NCI-H2196 (cell line): Measurements from ENCODE around the gene IL12RB1.
A peak's percentile ranks its signal among the peaks of the same experiment; 100 is the strongest.

Source experiments
- DNase-seq: peaks from one replicate; lab custom pipeline; 2025; ENCODE audit not compliant: unreplicated experiment; lab: John Stamatoyannopoulos, UW

The IL12RB1 gene

DNA sequence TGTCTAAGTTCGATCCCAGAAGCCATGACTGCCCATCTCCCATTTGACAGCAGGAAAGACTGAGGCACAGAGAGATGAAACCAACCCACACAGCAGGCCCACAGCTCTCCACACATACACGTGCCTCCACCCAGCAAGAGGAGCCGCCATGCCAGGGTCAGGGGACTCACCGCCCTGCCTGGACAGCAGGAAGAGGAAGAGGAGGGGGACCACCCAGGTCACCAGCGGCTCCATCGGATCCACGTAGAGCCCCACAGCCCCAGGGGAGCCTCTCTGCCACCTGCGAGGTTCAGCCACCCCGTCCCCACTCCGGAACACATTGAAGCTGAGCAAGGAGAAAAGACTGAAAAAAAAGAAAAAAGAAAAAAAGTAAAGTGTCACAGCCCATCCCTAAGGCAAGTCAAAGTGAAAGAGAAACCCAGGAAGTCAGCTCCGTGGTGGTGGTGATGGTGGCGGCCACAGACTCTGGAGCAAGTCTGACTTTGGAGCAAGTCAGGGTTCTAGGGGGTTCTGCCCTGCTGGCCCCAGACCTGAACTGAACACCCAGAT lies at the start of gene IL12RB1:
TSS of gene IL12RB1 (minus strand) at position 345 of the 549 bp plus-strand sequence. CDS start at position 234, 111 bp downstream.
- no peak for DNase-seq

DNA sequence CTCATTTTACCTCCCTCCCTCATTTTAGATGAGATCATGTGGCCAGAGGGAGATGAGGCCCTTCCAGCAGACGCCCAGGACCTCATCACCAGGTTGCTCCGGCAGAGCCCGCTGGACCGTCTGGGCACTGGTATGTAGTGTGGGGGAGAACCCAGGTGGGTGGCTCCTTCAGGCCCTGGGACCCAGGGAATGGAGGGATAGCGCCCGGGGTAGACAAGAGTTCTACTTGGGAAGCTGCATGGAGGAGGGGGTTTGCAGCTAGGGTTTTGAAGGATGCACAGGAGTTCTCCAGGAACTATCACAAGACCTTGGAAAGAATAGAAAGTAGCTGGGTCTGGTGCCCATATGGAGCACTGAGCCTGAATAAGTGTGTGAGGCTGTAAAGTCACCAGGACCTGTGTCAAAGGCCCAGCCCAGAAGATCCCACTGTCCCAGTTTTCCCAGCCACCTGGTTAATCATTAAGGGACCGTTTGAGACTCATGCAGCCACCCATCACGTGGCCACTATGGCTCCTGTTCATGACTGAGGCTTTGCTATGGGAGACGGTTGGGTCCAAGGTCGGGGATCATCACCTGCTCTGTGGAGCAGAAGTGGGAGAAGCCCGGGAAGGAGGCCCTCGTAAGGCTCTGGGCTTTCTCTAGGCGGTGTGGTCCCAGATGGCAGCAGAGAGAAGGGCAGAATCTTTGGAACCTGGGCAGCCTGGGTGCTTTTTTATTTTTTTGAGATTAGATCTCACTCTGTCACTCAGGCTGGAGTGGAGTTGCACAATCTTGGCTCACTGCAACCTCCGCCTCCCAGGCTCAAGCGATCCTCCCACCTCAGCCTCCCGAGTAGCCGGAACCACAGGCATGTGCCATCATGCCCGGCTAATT lies 49.2 kb upstream of the IL12RB1 start:
- DNase-seq, result no peak

DNA sequence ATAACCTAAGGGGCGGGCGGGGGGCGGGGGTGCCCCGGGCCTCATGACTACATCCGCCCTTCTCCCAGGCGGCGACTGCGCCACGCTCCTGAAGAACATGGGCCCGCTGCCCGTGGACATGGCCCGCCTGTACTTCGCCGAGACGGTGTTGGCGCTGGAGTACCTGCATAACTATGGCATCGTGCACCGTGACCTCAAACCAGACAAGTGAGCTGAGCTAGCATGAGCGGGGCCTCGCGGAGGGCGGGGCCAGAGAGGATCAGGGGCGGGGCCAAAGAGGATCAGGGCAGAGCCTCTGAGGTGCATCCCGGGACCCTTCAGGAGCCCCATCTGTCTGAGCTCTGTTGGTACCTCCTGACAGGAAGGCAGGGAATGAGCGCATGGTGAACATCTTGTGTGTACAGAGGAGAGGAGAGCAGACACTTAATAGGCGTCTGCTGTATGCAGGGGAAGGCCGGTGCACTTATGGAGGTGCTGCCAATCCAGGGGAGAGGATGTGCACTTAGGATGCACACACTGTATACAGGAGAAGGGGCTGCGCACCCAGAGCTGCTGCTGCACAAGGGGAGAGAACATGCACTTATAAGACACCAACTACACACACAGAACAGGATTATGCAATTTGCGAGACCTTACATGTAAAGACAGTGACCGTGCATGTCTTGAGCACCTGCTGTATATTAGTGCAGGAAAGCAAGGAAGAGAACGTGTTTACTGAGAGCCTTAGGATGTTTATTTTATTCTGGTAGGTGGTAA lies 45.3 kb upstream of the IL12RB1 start:
- no peak for DNase-seq

DNA sequence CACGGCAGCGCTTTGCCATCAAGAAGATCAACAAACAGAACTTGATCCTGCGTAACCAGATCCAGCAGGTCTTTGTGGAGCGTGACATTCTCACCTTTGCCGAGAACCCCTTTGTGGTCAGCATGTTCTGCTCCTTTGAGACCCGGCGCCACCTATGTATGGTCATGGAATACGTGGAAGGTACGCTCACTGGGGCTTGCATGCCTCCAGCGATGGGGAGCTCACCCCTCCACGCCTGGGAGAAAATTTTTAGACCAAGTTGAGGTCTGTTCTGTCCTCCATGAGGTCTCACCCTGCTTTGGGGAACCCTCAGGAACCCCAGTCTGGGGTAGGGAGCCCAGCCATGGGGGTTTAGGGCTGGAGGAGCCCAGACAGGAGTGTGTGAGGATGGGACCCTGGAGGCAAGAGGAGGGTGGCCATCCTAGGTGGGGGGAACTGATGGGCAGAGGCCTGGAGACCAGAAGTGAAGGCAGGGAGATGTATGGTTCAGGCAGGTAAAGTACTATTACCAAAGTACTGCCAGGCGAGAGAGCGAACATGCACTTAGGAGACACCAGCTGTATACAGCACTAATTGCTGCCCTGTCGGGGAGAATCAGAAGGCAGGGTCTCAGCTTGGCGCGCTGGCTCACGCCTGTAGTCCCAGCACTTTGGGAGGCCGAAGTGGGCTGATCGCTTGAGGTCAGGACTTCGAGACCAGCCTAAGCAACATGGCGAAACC lies 43.9 kb upstream of the IL12RB1 start:
- DNase-seq, result no peak

DNA sequence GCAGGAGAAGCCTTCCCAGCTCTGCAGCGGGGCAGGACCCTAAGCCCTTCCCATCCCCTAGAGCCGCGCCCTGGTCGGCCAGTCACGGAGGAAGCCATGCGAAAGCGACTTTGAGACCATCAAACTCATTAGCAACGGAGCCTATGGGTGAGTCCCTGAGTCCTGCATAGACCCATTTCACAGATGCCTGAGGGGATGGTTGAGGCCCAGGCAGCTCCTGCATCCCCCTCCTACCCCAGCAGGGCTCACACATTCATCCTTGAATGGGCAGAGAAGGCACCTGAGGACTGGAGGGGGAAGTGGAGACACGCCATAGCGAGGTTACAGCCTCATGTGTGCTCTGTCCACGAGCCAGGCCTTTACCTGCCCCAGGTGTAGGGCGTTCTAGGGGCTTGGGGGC lies 42.1 kb upstream of the IL12RB1 start:
- DNase-seq, result no peak

DNA sequence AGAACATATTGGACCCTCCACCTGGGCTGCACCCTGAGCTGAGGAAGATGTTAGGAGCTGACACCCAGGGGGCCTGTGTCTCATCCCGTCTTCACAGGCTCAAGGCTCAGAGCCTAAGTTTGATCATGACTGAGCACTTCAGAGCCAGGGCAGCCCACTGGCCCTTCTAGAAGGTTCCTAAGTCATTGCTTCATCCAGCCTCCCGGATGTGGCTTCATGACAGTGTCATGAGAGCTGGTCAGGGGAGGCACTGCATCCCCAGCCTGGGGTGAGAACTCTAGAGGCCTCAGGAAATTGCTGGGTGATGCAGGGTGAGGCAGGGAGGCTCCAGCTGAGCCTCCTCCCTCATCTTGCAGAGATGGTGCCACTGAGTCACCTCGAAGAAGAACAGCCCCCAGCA lies 41.3 kb upstream of the IL12RB1 start:
- no peak for DNase-seq

DNA sequence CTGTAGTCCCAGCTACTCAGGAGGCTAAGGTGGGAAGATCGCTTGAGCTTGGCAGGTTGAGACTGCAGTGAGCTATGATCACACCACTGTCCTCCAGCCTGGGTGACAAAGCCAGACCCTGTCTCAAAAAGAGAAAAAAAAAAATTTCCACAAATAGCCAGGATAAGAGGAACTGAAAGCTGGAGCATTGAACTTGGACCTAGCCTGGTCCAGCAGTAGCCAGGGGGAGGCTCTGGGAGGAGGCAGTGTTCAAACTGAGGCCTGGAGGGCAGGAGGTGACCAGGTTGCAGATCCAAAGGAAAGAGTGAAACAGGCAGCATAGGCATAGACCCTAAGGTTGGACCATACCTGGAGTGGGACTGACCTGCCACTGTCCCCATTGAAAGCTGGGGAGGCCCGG lies 39.4 kb upstream of the IL12RB1 start:
- DNase-seq, result no peak

DNA sequence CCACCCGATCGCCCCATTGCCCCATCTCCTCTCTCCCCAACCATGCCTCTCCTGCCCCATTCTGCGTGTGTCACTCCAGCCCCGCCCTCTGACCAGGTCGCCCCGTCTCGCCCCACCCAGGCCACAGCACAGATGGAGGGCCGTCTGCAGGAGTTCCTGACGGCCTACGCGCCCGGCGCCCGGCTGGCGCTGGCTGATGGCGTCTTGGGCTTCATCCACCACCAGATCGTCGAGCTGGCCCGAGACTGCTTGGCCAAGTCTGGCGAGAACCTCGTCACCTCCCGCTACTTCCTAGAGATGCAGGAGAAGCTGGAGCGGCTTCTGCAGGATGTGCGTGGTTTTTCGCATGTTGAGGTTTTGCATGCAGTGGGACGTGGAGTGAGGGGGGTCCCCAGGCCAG lies 37.1 kb upstream of the IL12RB1 start:
- no peak for DNase-seq

DNA sequence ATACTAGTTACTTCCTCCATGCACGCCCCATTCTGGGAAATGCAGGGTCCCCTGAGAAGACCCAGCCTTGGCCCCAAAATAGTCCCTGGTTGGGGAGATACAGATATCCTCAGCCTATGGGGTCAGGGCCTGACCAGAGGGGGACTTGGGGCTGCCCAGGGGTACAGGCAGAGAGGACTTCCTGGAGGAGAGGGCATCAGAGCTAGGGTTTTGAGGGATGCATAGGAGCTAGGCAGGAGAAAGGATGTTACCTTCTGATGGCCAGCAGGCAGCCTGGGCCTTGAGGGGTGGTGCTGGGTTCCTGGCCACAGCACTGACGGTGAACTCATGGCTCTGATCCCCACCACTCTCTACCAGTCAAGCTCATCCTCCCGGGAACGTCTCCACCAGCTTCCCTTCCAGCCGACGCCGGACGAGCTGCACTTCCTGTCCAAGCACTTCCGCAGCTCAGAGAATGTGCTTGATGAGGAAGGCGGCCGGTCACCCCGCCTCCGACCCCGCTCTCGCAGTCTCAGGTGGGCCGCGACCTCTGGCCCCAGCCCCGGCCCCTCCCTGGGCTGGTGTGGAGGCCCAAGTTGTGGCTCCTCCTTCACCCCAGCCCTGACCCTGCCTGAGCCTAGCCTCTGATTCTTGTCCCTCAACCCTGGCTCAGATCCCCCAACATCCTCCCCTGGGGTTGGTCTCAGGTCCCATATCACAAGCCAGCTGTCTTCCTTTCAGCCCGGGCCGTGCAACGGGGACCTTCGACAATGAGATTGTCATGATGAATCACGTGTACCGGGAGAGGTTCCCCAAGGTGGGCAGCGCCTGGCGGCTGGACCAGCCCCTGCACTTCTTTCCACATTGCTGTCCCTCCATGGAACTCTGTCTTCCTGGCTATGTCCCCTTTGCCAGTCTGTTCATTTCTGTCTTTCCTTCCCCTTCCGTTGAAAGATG lies 36.4 kb upstream of the IL12RB1 start:
- DNase-seq, result no peak

DNA sequence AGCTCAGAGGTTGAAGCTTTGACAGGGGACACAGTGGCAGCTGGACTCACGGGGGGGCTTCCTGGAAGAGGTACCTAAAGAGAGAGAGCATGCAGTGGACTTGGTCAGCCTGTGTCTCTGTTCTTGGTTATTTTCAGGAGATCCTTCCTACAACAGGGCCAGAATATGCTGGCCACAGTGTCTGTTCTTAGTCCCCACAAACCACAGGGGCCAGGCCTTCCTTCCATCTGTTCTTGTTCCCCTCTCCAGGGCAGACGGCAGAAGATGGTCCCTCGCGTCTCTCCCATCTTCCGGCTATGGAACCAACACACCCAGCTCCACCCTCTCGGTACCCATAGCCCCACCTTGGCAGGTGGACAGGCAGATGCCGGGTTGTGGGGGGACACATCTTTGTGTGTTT lies 35.7 kb upstream of the IL12RB1 start:
- DNase-seq, result no peak

DNA sequence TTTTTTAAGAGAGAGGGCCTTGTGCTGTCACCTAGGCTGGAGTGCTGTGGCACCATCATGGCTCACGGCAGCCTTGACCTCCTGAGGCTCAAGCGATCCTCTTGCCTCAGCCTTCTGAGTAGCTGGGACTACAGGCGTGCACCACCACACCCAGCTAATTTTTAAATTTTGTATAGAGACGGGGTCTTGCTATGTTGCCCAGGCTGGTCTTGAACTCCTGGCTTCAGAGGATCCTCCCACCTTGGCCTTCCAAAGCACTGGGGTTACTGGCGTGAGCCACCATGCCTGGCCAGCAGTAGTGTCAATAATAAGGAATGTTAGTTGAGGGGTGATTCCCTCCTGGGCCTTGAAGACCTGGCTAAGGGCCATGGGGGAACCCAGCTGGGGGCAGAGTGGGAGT lies 34.4 kb upstream of the IL12RB1 start:
- DNase-seq, result no peak

DNA sequence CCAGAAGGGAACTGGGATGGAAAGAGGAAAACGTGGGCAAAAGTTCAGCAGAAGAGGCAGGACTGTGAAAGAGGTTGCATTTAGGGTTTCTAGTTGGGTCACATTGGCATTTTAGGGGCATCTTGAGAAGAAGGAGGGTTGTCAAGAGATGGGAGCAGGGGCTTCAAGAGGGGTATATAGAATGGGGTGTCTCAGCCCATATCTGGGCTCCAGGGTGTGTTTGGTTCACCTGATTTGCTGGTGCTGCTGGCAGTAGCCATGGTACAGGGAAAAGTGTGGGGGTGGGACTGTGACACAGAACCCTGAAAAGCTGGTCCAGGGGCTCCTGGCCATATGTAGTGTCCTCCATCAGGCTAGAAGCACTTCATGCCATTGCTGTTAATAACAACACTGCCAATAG lies 33.4 kb upstream of the IL12RB1 start:
- no peak for DNase-seq

DNA sequence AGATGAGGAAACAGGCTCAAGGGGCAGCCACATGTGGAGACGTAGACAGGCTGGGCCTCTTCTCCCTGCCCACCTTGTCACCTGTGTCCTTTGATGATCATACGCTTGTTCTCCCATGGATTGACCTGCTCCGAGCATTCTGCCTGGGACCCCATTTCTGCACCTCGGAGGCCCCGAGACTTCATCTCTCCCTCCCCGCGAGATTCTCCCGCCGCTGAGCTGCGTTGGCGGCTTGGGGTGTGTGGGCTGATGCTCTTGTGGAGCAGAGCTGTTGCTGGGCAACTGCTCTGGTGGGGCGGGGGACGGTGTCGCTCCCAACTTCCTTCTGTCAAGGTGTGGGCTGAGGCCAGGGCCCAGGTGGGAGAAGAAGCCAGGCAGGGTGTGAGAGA lies 33.0 kb upstream of the IL12RB1 start:
- DNase-seq, result no peak

DNA sequence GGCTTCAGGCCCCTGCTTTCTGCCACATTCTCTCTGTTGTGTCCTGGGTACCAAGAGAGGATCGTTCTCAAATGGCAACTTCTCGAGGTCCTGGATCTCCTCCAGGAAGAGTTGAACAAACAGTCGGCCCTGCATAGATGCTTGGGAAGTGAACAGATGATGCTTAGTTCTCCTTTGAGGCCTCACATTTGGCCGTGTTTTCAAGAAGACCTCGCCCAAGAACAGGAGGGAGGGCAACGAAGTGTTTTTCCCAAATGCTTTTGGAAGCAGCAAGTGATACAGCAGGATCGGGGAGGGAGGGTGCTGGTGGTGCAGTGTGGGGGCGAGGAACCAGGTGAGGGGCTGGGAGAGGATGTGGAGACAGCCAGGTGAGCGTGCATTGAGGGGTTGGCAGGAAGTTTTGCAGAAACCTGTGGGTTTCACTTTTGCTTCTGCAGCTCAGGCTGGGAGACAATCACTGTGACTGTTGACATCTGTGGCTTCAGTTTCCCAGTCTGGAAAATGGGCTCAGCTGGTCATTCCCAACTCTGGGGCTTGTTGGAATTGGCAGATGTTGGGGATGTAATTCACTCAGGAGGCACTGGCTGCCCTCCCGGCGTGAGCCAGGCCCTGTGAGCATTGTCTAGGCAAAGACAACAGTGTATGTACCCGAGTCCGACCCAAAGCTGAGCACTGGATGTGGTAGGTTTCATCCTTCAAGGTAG lies 32.4 kb upstream of the IL12RB1 start:
- no peak for DNase-seq

DNA sequence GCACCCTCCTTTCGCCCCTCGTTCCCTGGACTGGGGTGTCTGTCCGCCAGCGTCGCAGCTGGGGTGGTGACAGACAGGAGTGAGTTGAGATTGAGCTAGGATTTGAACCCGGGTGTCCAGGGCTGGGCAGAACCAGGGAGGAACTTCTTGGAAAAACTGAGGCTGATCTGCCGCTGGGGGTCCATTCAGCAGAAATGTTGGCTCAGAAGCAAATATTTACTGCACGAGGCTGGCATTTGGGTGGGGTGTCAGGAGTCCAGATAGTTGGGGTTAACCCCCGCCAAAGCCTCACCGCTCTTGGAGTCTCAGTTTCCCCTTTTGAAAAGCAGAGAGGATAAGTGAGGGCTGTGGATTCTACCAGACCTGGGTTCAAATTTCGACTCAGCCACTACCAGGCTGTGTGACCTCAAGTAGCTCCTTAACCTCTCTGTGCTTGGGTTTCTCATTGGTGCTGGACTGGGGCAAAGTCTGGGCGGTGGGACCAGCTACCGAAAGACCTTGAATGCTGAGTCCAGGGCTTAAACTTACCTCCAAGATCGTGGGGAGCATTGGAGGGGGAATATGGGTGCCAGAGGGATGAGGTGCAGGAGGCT lies 31.8 kb upstream of the IL12RB1 start:
- no peak for DNase-seq

DNA sequence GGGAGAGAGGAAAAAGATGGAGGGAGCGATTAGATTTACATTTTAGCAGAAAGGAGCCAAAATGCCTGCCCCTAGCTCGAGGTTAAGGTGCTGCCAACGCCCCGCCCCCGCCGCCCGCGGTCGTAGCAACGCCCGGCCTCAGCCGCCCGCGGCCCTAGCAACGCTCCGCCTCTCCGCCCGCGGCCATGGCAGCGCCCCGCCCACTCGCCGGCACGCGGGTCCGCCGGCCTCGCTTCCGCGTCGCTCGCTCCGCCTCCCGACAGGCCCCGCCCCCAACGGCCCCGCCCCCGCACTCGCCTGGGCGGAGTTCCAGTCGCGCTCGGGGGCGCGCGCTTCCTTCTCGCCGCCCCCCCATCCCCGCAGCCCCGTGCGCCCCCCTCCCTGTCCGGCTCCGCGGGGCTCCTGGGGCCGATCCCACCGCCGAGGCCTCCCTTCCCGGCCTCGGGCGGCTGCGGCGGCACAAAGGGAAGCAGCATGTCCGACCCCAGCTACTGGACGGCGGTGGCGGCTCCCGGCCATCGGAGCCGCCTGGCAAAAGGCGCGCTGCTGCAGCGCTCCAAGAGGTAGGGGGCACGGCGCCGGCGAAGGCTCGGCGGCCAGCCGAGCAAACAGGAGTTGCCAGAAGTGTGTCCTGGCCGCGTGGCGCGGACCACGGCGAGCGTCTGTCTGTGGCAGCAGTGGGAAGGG lies 31.1 kb upstream of the IL12RB1 start:
- peak; percentile 93 for DNase-seq

DNA sequence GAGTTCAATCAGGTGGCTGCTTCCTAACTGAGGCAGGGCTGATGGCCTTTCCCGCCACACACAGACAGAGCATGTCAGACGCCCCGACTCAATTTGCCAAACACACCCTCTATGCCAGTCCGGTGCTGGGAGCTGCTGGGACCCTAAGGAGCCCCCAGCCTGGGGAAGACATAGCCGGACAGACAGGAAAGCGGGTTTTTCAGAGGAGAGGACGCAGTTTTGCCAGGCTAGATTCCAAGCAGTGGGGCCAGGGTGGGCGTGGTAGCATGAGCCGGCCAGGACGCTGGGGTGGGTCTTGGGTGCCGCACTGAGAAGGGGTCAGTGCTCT lies 30.6 kb upstream of the IL12RB1 start:
- no peak for DNase-seq

DNA sequence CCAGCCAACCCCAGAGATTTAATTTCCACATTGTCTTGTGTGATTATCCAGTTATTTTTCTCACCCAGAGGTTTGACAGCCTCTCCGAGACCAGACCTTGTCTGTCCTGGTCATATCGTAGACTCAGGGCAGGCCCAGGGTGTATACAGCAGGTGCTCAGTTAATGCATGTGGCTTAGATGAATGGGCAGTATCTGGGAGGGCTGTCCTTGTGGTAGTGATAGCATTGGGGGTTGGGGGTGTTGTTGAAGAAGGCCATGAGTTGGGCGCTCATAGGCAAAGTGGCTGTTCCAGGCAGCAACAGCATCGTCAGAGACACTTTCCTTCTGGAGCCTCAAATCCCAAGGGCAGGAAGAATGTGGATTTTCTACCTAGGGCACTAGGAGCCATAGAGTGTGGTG lies 27.7 kb upstream of the IL12RB1 start:
- no peak for DNase-seq

DNA sequence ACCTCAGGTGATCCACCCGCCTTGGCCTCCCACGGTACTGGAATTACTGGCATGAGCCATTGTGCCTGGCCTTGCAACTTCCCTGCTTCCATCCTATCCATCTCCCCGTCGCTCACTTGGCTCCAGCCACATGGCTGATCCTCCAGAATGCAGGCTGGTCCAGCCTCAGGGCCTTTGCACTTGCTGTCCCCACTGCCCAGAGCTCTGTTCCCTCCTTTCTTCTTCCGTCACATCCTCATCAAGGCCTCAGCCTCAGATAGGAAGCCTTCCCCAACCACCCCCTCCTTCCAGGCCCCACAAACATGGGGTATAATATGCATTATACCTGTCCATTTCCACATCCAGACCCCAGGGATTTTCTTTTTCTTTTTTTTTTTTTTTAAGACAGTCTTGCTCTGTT lies 27.1 kb upstream of the IL12RB1 start:
- no peak for DNase-seq
